PFSK-1 (cell line): ENCODE data around the gene GOLM1.

Experiments
- FOXP2 ChIP-seq: optimal IDR thresholded peaks from 2 replicates; pipeline ENCODE3; 2011; ENCODE audit warnings: borderline replicate concordance, control low read depth, inconsistent platforms; ENCODE audit not compliant: insufficient read depth; ENCODE audit errors: extremely low read length, extremely low read depth
- POLR2AphosphoS5 ChIP-seq: IDR thresholded peaks from 2 replicates; pipeline ENCODE4 v1.6.1; 2012; ENCODE audit warnings: low read depth, mild to moderate bottlenecking, control low read depth, low read length, moderate library complexity
- REST ChIP-seq, 2 experiments: IDR thresholded peaks; 2 replicates each; pipeline versions ENCODE4 v1.6.1 to v1.8.0; 2011 to 2012; ENCODE audit warnings: low read depth in 2 of 2, low read length in 2 of 2, control low read depth in 1 of 2, inconsistent platforms in 1 of 2, mild to moderate bottlenecking in 1 of 2, moderate library complexity in 1 of 2; ENCODE audit not compliant: insufficient read depth in 1 of 2
- SIN3A ChIP-seq: IDR thresholded peaks from 2 replicates; pipeline ENCODE4 v1.6.1; 2012; ENCODE audit warnings: mild to moderate bottlenecking, low read length, moderate library complexity, borderline replicate concordance; ENCODE audit not compliant: insufficient read depth
- TAF1 ChIP-seq: IDR thresholded peaks from 2 replicates; pipeline ENCODE4 v1.6.1; 2012; ENCODE audit warnings: low read length, control low read depth, borderline replicate concordance; ENCODE audit not compliant: insufficient read depth

- TF ChIP-seq TAF1 = no peak
- TF ChIP-seq FOXP2 = no peak
- no peak for TF ChIP-seq POLR2AphosphoS5
- TF ChIP-seq REST (IDR thresholded peaks at IDR 0.05; ENCODE audit: insufficient read depth in 1 of 2, low read depth in 2 of 2, low read length in 2 of 2) = no peak
- TF ChIP-seq SIN3A = no peak
These were observed 29.0 kb upstream of the GOLM1 start for GRCh38 chr9:86128235-86128822.
